Activated naive CD4-positive, alpha-beta T cell treated with Interleukin-2 at 50 U/mL for 16 hours (primary cell): ENCODE measurements around the gene DUSP9.
"Not testable (repeated sequence)": the region's sequence is repeated elsewhere in the genome, so short reads cannot be mapped to it uniquely, and the experiment has no call there.

ENCODE experiments used
- DNase-seq: peaks from one replicate; pipeline ENCODE4 v3.0.0-alpha.2; 2020

Gene DUSP9

DNA sequence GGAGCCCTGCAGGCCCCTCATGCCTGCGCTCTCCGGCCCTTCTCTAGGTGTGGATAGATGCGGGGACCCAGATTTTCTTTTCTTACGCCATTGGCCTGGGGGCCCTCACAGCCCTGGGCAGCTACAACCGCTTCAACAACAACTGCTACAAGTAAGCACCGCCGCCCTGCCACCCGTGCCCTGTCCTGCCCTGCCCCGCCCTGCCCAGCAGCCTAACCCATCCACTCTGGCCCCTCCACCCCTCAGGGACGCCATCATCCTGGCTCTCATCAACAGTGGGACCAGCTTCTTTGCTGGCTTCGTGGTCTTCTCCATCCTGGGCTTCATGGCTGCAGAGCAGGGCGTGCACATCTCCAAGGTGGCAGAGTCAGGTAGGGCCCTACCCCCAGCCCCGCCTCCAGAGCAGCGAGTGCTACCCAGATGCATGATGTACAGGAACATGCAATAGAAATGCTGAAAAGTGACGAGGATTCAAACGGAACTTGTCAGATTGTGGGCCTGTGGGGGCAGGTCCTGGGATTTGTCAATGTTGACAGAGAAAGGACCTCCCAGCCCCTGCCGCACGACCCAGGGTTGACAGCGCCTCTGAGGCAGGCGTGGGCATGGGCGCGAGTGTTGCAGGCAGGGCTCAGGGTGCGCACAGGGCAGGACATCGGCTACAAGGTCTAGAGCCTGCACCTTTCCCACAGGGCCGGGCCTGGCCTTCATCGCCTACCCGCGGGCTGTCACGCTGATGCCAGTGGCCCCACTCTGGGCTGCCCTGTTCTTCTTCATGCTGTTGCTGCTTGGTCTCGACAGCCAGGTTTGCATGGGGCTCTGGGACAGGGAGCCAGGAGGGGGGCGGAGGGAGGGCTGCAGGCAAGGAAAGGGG, 46.4 kb downstream of the DUSP9 start:
- no peak for DNase-seq

DNA sequence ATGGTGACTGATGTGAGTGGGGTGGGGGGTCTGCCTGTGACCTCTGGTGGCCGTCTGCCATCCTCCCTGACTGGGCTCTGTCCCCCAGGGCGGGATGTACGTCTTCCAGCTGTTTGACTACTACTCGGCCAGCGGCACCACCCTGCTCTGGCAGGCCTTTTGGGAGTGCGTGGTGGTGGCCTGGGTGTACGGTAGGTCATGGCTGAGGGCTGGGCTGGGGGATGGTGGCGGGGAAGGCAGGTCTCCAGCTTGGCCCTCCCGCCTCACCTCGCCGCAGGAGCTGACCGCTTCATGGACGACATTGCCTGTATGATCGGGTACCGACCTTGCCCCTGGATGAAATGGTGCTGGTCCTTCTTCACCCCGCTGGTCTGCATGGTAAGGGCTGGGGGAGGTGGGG, 47.3 kb downstream of the DUSP9 start:
- not testable (repeated sequence) for DNase-seq

DNA sequence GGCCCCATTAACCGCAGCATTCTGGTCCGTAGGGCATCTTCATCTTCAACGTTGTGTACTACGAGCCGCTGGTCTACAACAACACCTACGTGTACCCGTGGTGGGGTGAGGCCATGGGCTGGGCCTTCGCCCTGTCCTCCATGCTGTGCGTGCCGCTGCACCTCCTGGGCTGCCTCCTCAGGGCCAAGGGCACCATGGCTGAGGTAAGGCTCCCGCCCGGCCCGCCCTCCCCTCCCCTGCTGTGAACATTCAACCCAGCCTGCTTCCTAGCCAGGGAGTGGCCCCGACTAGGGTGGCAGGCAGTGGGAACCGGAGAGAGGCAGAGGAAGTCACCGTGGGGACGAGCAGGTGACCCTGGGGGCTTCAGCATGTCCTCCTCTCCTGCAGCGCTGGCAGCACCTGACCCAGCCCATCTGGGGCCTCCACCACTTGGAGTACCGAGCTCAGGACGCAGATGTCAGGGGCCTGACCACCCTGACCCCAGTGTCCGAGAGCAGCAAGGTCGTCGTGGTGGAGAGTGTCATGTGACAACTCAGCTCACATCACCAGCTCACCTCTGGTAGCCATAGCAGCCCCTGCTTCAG, 47.8 kb downstream of the DUSP9 start:
- no peak for DNase-seq

DNA sequence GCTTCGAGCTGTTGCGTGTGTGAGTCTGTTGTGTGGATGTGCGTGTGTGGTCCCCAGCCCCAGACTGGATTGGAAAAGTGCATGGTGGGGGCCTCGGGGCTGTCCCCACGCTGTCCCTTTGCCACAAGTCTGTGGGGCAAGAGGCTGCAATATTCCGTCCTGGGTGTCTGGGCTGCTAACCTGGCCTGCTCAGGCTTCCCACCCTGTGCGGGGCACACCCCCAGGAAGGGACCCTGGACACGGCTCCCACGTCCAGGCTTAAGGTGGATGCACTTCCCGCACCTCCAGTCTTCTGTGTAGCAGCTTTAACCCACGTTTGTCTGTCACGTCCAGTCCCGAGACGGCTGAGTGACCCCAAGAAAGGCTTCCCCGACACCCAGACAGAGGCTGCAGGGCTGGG, 49.1 kb downstream of the DUSP9 start:
- DNase-seq: no peak

DNA sequence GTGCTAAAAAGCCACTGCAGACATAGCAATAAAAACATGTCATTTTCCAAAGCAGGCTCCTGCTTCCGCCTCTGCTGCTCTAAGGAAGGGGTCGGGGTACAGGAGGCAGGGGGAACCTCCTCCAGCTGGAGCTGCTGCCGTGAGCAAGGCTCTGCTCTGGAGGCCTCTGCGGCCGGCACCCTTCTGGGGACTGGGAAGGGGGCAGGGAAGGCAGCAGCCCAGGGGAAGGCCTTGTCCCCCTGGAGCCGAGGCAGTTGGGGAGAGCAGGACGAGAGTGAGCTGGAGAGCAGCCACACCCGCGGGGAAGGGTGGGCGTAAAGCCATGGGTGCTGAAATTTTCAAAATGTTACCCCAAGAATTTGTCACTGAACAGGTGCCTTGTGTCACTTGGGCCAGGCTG, 49.5 kb downstream of the DUSP9 start:
- DNase-seq: not testable (repeated sequence)

DNA sequence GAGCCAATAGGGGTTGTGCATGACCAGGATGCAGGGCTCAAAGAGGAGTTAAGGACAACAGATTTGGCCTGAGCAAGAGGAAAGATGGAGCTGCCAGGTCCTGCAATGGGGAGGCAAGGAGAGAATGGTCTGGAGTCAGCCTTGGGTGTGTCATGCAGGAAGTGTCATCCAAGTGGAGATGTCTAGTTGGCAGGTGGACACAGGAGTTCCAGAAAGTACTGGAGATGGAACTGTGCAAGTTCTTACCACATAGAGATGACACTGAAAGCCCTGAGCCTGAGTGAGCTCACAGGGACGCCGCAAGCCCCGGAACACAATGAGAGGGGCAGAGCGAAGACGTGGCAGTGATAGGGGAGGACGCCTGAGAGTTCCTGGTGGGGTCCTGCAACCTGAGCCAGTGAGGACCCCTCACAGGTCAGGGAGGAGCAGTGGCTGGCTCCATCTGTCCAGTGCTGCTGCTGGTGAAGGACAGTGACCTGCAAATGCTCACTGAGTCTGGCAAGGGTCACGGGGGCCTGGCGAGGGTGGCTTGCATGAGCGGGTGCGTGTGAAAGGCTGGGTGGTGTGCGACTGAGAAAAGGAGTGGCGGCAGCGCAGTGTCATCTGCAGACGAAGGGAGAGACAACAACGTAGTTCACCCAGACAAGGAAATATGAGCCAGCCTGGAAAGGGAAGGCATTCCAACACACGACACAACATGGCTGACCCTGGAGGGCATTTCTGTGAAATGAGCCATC, 50.2 kb downstream of the DUSP9 start:
- DNase-seq: not testable (repeated sequence)

DNA sequence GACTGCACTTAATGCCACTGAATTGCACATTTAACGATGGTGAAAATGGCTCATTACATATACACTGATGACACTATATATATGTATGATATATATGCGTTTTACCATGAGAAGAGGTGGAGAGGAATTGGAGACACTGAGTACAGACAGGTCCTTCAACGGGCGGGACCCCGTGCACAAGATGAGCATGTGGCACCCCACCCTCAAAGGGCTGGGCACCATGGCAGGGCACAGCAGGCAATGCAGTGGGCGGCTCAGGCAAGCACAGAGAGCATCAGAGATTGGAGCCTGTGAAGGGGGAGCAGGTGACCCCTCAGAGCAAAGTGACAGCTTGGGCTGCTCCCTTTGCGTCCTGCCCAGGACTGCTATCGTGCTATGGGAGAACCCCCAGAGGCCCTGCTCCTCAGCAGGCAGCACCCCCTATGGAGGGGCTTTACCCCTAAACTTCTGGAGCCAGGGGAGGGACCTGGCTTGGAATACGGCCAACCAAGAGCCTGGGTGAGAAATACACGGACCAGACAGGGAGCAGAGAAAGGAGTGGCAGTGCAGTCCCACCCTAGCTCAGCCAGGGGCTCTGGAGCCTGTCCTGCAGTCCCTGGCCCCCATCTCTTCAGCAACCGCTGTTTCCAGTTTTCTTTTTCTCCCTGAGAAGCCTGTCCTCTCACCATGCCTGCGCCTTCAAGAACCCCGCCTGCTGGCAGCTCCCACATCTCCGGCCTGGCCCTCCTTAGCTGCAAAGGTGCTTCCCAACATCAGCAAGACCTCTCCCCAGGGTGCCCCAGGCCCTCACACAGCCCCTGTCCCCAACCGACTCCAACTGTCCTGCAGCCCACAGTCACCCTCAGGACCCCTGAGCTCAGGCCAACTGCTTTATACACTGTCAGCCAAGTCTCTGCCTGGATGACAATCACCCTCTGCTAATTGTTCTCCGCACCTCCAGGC, 51.2 kb downstream of the DUSP9 start:
- DNase-seq: no peak

DNA sequence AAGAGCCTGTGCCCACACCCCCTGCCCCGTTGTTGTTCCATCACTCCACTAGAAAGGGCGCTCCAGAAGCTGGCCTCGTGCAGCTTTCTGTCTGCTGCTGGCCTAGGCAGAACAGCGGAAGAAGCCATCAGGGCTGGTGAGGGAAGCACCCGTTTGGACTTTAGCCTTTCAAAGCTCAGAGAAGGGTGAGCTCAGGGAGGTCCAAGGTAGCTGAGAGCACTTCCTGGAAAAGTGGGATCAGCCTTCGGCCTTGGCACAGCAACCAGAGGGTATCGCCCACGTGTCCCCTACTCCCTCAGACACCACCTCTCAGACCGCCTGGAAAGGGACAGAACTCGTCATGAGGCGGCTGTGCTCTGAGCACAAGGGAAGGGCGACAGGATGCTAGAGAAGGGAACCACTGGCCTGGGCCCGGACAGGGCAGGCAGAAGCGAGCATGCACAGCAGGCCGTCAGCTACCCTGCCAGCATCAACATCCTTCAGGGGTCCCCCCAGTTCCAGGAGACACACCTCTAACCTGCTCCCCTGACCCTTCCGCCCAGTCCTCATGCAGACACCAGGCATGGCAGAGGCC, 52.3 kb downstream of the DUSP9 start:
- DNase-seq: not testable (repeated sequence)

DNA sequence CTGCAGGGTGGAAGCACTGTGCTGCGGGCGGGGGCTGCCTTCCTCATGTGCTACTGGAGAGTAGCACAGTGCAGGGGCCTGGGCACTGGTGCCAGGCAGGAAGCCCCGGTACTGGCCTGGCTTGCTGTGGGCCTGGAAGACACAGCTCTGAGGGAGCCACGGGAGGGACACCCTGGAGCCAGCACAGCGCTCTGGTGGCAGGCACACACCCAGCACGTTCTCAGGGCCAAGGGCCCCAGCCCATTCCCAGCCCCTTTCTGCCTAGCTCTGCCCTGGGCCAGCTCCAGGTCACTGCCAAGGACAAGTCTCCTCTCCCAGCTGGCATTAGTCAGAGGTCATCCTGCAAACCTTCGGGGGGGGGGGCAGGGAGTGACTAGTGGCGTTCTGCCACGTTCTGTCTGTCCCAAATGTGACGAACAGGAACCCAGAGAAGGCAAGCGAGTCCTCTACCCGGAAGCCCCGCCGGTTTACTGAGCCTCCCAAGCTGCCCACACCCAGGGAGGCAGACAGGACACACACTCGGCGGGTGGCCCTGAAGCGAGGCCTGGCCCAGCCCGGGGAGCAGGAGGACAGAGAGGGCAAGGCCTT, 52.9 kb downstream of the DUSP9 start:
- DNase-seq: not testable (repeated sequence)

DNA sequence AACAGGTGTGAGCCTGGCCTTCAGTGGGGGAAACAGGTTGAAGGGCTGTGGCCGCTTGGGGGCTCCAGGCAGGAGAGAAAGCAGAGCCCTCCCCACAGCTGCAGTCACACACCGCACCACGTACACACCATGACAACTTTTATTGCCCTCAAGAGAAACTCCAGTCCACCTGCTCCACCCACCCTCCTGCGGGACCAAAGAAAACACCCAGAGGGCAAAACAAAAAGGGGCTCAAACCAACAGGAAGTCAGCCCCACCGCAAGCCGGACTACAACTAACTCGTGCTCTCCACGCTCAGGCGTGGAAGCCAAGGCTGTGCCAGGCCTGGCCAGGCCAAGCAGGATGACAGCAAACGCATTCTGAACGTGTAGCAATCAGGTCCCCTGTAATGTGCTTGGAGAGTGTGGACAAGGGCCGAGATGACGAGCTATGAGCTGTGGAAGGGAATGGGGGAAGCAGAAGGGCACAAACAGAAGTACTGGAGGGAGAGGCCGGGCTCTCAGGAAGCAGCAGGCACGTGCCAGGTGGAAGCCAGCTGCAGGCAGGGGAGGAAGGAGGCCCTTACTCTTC, 53.5 kb downstream of the DUSP9 start:
- DNase-seq: no peak
